Activated CD4-positive, alpha-beta T cell treated with anti-CD3 and anti-CD28 coated beads, Interleukin-2, amount 10 ng/mL, durations not matched to agents 24 days and 14 days (primary cell): ENCODE results near the gene ELF4. TPM values are rescaled to one million over a fixed set of nuclear protein-coding genes. Genes with fewer than 3 reads are reported as not detected.
A peak's percentile ranks its signal among the peaks of the same experiment; 100 is the strongest.
"Not testable (repeated sequence)": the region's sequence is repeated elsewhere in the genome, so short reads cannot be mapped to it uniquely, and the experiment has no call there.

ENCODE experiments used
- DNase-seq: peaks from one replicate; pipeline ENCODE4 v3.0.0; 2022
- H3K27ac Mint-ChIP-seq: one replicate; pipeline ENCODE4 v1.8.0; 2022; ENCODE audit warnings: mild to moderate bottlenecking, mixed read lengths
- H3K27me3 Mint-ChIP-seq: one replicate; pipeline ENCODE4 v1.8.0; 2022; ENCODE audit warnings: mixed read lengths
- H3K36me3 Mint-ChIP-seq: one replicate; pipeline ENCODE4 v1.8.0; 2022; ENCODE audit warnings: low read depth, mild to moderate bottlenecking, mixed read lengths
- H3K4me1 Mint-ChIP-seq: one replicate; pipeline ENCODE4 v1.8.0; 2021; ENCODE audit warnings: mixed read lengths
- H3K4me3 Mint-ChIP-seq: one replicate; pipeline ENCODE4 v1.8.0; 2022; ENCODE audit warnings: mild to moderate bottlenecking, moderate library complexity, mixed read lengths
- H3K9me3 Mint-ChIP-seq: one replicate; pipeline ENCODE4 v1.8.0; 2021; ENCODE audit warnings: mixed read lengths
- intact Hi-C: fragments of 100-400 bp; cut with micrococcal nuclease; formaldehyde crosslinking; loops from one replicate; pipeline ENCODE4 v1.15.1; 2023
- total RNA-seq: library from RNA; stranded (reverse); gene quantifications from 2 replicates; pipeline ENCODE4 v1.2.3, GENCODE V29; 2022

Gene ELF4
- total RNA-seq, 1 donor from 2014 or later, result 29.5 TPM

- H3K27me3 Mint-ChIP-seq, result no peaks in the 10 kb centered on the region
- peaks cover 8% of the 10 kb centered on the region for H3K36me3 Mint-ChIP-seq
- H3K4me3 Mint-ChIP-seq, result peak overlapping the region; percentile 72
- H3K4me1 Mint-ChIP-seq, result peaks cover 17% of the 10 kb centered on the region
- peak overlapping the region; percentile 57 for H3K27ac Mint-ChIP-seq
- peak; percentile 90 for DNase-seq
- H3K9me3 Mint-ChIP-seq, result no peaks in the 10 kb centered on the region
- intact Hi-C loops, result loop anchor here (1.0 to 5.0 kb wide), 3 partner anchors 12 to 46 kb away; partner anchors contain the start of gene AIFM1
These were observed 10.6 kb upstream of the ELF4 start for GRCh38 chrX:130120746-130121504.

- peaks cover 7% of the 10 kb centered on the region for H3K36me3 Mint-ChIP-seq
- no peak for DNase-seq
- H3K4me3 Mint-ChIP-seq, result peak overlapping the region; percentile 72
- H3K27me3 Mint-ChIP-seq, result no peaks in the 10 kb centered on the region
- peaks cover 19% of the 10 kb centered on the region for H3K4me1 Mint-ChIP-seq
- H3K27ac Mint-ChIP-seq, result peak overlapping the region; percentile 69
- H3K9me3 Mint-ChIP-seq, result no peaks in the 10 kb centered on the region
- intact Hi-C loops, result loop anchor here (1.0 to 5.0 kb wide), 3 partner anchors 11 to 47 kb away; partner anchors contain the start of gene AIFM1
These were observed 10.0 kb upstream of the ELF4 start for GRCh38 chrX:130120321-130120731.

GRCh38 chrX:130119312-130119898 is 9.1 kb upstream of the ELF4 start:
- Mint-ChIP-seq H3K9me3 (no peaks in the 10 kb centered on the region), H3K4me3 (peak overlapping the region; percentile 63), H3K27ac (no peak overlapping the region), H3K27me3 (no peaks in the 10 kb centered on the region), H3K4me1 (peaks cover 24% of the 10 kb centered on the region), H3K36me3 (peaks cover 3% of the 10 kb centered on the region)
- intact Hi-C loops, result no loop called here
- DNase-seq, result no peak

- Mint-ChIP-seq H3K4me3 (peak overlapping the region; percentile 63), H3K27me3 (no peaks in the 10 kb centered on the region)
These were observed 8.4 kb upstream of the ELF4 start for GRCh38 chrX:130118441-130119311.

GRCh38 chrX:130117166-130117565 is 6.9 kb upstream of the ELF4 start:
- no peaks in the 10 kb centered on the region for H3K27me3 Mint-ChIP-seq
- no peaks in the 10 kb centered on the region for H3K9me3 Mint-ChIP-seq
- intact Hi-C loops, result no loop called here
- no peak overlapping the region for H3K4me3 Mint-ChIP-seq
- peak overlapping the region; percentile 34 for H3K27ac Mint-ChIP-seq
- H3K4me1 Mint-ChIP-seq, result peaks cover 31% of the 10 kb centered on the region
- no peaks in the 10 kb centered on the region for H3K36me3 Mint-ChIP-seq
- DNase-seq, result no peak

More at GRCh38 chrX:130118441-130119311, 8.4 kb upstream of the ELF4 start:
- peak; percentile 61 for DNase-seq
- Mint-ChIP-seq H3K4me1 (peaks cover 30% of the 10 kb centered on the region), H3K9me3 (no peaks in the 10 kb centered on the region), H3K27ac (peak overlapping the region; percentile 56), H3K36me3 (peaks cover 1% of the 10 kb centered on the region)
- intact Hi-C loops, result no loop called here

- peaks cover 35% of the 10 kb centered on the region for H3K4me1 Mint-ChIP-seq
- intact Hi-C loops, DNase-seq, H3K27me3 Mint-ChIP-seq, H3K27ac Mint-ChIP-seq, H3K4me3 Mint-ChIP-seq, H3K36me3 Mint-ChIP-seq, H3K9me3 Mint-ChIP-seq: not testable (repeated sequence)
These were observed 5.0 kb upstream of the ELF4 start for GRCh38 chrX:130115119-130115885.

GRCh38 chrX:130114141-130114588 is 3.9 kb upstream of the ELF4 start:
- no peaks in the 10 kb centered on the region for H3K9me3 Mint-ChIP-seq
- no peak overlapping the region for H3K27ac Mint-ChIP-seq
- intact Hi-C loops, result no loop called here

GRCh38 chrX:130111220-130112154 is 1.2 kb upstream of the ELF4 start:
- Mint-ChIP-seq H3K4me1 (peaks cover 25% of the 10 kb centered on the region), H3K4me3 (peak overlapping the region; percentile 41), H3K27me3 (no peaks in the 10 kb centered on the region), H3K9me3 (no peaks in the 10 kb centered on the region), H3K36me3 (peaks cover 4% of the 10 kb centered on the region), H3K27ac (peak overlapping the region; percentile 39)
- intact Hi-C loops, result no loop called here
- DNase-seq, result no peak

More at GRCh38 chrX:130114141-130114588, 3.9 kb upstream of the ELF4 start:
- no peak for DNase-seq
- H3K4me3 Mint-ChIP-seq, result no peak overlapping the region
- H3K4me1 Mint-ChIP-seq, result peaks cover 28% of the 10 kb centered on the region
- H3K36me3 Mint-ChIP-seq, result peaks cover 2% of the 10 kb centered on the region
- H3K27me3 Mint-ChIP-seq, result no peaks in the 10 kb centered on the region

- no peaks in the 10 kb centered on the region for H3K27me3 Mint-ChIP-seq
- peak overlapping the region; percentile 93 for H3K4me3 Mint-ChIP-seq
- peaks cover 5% of the 10 kb centered on the region for H3K36me3 Mint-ChIP-seq
- H3K4me1 Mint-ChIP-seq, result peaks cover 26% of the 10 kb centered on the region
- no peaks in the 10 kb centered on the region for H3K9me3 Mint-ChIP-seq
- intact Hi-C loops, result loop anchor here (1.0 kb wide), 2 partner anchors 11 to 25 kb away; no protein-coding TSS in a partner anchor
- H3K27ac Mint-ChIP-seq, result peak overlapping the region; percentile 92
- peak; percentile 62 for DNase-seq
These were observed 593 bp downstream of the ELF4 start for GRCh38 chrX:130109429-130110378.

- H3K27ac Mint-ChIP-seq, result peak overlapping the region; percentile 92
- peak; percentile 81 for DNase-seq
- peaks cover 10% of the 10 kb centered on the region for H3K36me3 Mint-ChIP-seq
- intact Hi-C loops, result loop anchor here (1.0 kb wide), 2 partner anchors 11 to 25 kb away; no protein-coding TSS in a partner anchor
- no peaks in the 10 kb centered on the region for H3K9me3 Mint-ChIP-seq
- H3K4me3 Mint-ChIP-seq, result peak overlapping the region; percentile 93
- H3K27me3 Mint-ChIP-seq, result no peaks in the 10 kb centered on the region
- peaks cover 25% of the 10 kb centered on the region for H3K4me1 Mint-ChIP-seq
These were observed 1.5 kb downstream of the ELF4 start for GRCh38 chrX:130108647-130109428.

- intact Hi-C loops, result no loop called here
- Mint-ChIP-seq H3K9me3 (no peaks in the 10 kb centered on the region), H3K4me1 (peaks cover 25% of the 10 kb centered on the region), H3K27me3 (no peaks in the 10 kb centered on the region), H3K36me3 (peaks cover 11% of the 10 kb centered on the region), H3K27ac (no peak overlapping the region), H3K4me3 (no peak overlapping the region)
- no peak for DNase-seq
These were observed 4.2 kb downstream of the ELF4 start for GRCh38 chrX:130106071-130106470.
